ENCODE measurements around the gene BCL2L15. TPM values are rescaled to one million over a fixed set of nuclear protein-coding genes. Genes with fewer than 3 reads are reported as not detected.

The BCL2L15 gene
- total and polyA plus RNA-seq, 2 of the 8 experiments (the other 6 are each of a cell fraction or from before 2014, with no cell fraction given), result 0.32 to 0.36 TPM

- TF ChIP-seq TAF1 (IDR thresholded peaks at IDR 0.05; ENCODE audit: low read depth, low read length) (no peak), CEBPB (IDR thresholded peaks at IDR 0.05; ENCODE audit: low read depth, low read length) (no peak)
Measured at GRCh38 chr1:113934006-113934405, 46.6 kb upstream of the BCL2L15 start (continued).
